ENCODE measurements around the gene SNX3.

GRCh38 chr6:108222504-108222903 lies 38.3 kb downstream of the SNX3 start:
- TF ChIP-seq EZH2phosphoT487 (IDR thresholded peaks at IDR 0.05; ENCODE audit: low read depth, severe bottlenecking, unreplicated experiment), result no peak
- TF ChIP-seq CTCF (IDR thresholded peaks at IDR 0.05; ENCODE audit: poor library complexity), result no peak
